Stimulated activated CD8-positive, alpha-beta memory T cell treated with anti-CD3 and anti-CD28 coated beads, Interleukin-12 subunit alpha, Interleukin-12 subunit beta, amount 100 ng/mL, for 24 hours (primary cell): ENCODE data around the gene SDC1.

Experiments used
- DNase-seq: peaks from one replicate; pipeline ENCODE4 v3.0.0-alpha.2; 2020; ENCODE audit errors: extremely low read depth

SDC1 gene

DNA sequence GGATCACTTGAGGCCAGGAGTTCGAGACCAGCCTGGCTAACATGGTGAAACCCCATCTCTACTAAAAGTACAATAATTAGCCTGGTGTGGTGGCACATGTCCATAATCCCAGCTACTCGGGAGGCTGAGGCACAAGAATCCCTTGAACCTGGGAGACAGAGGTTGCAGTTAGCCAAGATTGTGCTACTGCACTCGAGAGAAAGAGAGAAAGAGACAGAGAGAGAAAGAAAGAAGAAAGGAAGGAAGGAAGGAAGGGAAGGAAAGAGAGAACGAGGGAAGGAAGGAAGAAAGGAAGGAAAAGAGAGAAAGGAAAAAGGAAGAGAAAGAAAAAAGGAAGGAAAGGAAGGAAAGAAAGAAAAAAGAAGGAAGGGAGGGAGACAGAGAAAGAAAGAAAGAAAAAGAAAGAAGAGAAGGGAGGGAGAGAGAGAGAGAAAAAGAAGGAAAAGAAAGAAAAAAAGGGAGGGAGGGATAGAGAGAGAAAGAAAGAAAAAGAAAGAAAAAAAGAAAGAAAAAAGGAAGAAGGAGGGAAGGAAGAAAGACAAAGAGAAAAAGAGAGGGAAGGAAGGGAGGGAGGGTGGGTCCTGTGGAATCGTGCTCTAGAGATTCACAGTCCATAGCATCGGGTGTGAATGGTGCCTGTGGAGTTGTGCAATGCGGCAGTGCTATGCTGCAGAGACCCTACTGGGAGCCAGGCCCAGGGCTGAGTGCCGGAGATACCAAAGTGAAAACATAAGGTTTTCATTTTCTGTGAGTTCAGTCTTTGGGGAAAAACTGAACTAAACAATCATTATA lies 4.6 kb upstream of the SDC1 start:
- DNase-seq: no peak

DNA sequence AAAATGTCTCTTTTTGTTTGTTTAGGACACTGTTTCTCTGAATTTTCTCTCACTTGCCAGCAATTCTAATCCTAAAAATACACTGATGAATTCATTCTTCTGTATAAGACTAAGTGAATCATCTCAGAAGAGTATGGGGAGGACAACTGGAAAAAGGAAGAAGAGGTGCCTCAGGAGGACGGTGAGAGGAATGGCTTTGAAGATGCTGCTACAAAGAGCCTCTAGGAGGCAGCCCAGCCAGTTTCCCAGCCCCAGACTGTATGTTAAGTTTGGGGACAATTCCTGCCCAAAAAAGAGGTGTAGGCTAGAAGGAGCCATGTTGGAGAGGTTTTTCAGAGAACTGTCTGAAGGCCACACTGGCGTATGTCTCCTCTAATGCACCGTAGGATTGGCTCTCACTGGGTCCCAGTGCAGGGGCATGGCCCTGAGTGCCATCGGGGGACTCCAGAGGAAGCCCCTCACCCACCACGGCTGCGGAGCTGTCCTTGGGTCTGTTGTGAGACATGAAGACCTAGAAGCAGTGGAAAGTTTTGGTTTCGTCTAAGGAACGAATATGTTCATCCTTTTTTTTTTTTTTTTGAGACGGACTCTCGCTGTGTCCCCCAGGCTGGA lies 3.1 kb upstream of the SDC1 start:
- DNase-seq: no peak

DNA sequence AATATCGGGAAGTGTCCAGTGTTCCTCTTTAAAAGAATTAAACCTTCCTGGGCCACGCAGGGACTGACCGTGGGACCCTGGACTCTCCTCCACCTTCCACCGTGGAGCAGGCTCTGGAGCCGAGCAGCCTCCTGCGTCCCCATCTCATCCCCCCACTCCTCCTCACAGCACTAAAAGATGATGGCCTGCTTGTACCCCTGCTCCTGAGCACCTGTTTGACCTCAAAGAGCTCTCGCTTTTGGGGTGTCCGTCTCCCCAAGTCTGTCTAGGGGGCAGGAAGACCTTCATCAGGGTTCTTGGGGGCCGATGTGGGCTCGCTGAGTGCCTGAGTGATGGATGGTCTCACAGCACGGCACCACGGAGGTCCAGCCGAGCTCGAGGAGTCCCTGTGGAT lies 1.2 kb upstream of the SDC1 start:
- DNase-seq: no peak

DNA sequence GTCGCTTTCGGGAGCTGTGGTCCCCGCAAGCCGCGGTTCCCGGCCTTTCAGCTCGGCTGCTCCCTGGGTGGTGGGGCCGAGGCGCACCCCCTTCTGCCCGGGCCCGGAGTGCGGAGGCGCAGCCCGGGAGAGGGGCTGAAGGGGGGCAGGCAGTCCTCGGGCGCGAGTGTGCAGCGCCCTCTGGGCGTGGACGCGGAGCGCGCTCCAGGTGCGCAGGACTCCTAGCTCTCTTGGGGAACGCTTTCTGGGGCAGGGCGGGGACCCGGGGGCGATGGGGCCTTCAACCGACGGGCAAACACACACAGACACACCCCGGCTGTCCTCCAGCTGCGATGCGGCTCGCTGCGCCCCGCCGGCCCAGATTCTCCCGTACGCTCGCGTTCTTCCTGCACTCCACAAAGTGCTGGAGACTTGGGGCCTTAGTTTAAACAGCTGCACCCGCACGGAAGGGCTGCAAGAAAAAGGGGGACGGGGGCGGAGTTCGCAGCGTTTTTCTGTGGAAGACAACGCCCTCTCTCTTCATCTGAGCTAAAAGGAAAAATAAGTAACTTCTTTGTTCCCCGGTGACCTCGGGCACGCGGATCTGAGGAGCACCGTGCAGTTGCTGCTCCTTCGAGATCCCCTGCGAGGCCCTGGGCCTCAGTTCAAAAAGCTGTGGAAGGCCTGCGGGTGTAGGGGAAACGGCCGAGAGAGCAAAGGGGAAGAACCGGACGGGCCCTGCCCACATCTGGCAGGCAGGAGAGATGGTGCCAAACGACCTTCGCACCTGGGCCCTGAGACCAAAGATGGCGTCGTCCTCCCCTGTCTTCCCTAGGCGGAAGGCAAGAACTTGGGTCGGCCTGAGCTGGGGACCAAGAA lies 593 bp upstream of the SDC1 start:
- DNase-seq: no peak

DNA sequence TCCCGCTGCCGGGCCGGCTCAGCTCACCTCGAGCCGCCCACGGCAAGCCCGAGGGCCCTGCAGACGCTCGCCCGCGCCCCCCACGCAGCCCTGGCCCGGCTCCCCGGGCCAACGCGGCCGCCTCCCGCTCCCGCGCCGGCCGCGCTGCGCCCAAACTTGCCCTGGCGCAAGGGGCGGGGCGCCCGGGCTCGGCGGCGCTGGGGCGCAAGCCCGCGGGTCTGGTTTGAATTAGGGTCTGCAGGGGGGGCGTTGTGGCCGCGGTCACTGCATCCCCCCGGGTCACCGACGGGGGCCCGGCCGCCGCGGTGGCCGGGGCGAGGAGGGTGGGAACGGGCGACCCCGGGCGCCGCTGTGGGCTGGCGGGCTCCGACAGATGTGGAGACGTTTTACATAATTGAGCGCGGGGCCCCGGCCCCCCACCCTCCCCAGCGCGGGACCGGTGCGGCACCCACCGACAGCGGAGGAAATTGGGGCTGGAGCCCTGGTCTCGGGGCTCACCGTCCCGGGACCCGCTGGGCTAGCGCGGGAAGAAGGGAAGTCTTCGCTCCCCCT lies 690 bp downstream of the SDC1 start:
- no peak for DNase-seq

DNA sequence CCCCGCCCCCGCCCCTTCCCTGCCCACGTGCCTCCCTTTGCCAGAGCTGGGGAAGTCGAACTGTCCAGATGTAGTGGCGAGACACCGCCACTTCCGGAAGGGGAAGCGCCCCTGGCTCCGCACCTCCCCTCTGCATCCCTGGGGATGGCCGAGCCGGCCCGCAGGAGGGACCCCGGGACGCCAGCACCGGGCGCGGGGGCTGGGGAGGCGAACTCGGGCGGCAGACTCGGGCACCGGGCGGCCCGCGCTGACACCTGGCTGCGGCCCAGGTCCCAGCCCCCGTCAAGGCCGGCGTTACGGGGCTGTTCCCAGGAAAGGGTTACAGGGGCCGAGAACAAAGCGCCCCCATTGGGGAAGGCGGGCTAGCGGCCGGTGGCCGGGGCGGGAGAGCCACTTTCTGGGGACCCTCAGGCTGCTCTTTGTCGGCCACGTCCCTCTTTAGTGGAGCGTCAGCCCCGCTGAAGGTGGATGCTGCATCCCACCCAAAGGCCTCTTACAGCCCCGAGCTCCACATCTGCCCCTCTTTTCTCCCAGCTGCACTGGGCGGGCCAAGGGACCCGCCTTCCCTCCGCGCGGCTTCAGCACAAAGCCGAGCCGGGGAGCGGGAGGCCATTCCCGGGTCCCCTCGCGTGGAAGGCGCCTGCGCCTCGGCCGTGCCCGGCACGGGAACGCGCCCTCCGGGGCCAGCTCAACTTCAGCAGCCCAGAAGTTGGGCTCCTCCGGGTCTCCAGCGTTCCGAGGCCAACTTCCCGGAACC lies 1.3 kb downstream of the SDC1 start:
- no peak for DNase-seq

DNA sequence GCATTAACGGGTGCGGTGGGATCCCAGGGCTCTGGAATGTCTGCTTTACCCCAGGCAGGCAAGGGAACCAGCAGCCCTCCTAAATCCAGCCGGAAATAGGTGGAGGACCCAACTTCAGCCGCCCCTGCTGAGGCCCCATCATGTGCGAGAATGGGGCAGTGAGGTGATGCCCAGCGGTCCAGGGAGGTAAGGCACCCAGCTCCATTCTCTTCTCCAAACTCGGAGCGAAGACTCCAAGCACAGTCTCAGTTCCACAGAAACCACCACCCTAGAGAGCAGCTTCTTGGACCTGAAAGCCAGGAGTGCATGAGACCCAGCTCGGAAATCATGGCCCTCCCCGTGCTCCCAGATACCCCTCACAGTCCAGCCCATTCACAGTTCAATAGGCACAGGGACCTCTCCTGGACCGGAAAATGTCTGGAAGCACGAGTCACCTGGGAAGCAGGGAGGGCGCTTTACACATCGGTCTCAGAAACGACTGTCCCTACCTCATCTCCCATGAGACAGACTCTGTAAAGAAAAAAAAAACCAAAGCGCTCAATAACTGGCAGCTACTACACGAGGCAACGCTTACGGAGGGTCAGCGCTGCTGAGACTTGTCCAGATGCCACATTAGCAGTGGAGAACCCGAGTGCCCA lies 2.0 kb downstream of the SDC1 start:
- DNase-seq: no peak

DNA sequence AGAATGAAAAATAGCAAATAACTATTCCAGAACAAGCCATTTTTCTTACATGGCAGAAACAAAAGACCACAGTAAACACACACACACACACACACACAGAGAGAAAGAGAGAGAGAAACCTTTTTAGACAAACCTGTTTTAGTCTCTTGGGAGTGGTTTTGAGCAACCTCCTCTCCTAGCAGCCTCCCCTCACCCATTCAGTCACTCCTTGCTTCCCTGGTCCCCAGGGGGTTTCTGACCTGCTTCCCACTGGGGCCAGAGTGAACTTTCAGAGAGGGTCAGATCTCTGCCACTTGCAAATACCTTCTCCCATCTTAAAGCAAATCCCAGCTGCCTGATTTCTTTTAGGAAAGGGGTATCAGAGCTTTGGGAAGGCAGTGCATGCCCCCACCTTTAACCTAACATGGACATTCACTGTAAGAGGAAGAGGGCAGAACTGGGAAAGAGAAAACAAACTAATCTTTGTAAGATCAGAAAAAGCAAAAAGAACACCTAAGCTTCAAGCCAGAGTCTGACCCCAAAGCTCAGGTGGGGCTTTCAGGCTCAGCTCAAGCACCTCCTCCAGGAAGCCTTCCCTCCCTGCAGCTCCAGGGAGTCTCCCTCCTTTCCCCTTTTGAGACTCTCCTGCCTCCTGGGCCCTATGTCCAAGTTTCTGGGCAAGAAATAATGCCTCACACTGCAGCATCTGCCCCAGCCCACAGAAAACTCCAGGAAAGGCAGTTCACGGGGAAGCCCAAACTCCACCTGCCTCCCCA lies 2.7 kb downstream of the SDC1 start:
- DNase-seq: no peak

DNA sequence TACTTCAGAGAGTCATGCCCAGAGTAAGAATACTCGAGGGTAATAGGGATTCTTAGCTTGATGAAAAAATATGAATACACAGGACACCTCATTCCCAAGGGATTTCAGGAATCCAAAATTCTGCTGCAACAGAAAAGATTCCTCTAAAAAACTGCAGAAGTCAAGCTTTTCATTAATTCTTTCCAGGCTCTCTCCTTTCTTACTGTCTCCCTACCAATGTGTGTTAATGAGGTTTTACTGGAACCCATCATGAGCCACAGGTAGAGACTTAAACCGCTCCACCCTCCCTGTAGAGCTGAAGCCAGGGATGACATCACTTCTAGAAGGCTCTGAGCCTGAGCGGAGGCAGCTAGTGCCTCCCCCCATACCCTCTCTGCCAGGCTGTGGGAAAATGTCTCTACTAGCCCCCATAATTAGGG lies 3.4 kb downstream of the SDC1 start:
- no peak for DNase-seq

DNA sequence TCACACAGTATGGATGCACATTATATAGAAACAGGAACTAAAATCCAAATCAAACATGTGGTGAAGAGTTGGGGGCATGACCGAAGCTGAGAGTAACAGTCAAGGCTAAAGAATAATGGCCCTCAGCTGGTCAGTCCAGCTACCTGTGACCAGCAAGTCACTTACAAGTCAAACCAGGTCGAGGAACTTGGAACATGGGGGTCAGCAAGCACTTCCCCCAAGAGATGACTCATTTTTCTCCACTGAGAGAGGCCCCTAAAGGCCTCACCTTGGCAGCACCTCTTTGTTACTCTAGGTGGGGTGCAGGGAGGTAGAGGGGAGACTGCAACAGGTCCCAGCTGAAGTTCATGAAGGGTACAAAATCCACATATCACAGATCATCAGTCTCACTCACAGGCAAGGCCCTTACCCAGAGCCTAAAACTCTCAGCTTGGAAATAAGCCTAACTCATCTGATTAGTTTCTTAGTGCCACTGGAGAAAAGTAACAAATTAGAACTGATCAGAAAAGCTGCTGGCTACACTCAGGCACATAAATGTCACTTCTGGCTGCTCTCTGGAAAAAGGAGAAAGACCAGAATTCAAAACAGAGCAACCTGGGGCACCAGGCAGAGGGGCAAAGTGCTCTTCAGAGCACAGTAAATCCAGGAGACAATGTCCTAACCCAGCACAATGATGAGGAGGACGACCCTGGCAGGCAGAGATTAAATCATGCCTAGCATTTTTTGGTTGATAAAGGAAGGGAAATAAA lies 4.0 kb downstream of the SDC1 start:
- DNase-seq: no peak

DNA sequence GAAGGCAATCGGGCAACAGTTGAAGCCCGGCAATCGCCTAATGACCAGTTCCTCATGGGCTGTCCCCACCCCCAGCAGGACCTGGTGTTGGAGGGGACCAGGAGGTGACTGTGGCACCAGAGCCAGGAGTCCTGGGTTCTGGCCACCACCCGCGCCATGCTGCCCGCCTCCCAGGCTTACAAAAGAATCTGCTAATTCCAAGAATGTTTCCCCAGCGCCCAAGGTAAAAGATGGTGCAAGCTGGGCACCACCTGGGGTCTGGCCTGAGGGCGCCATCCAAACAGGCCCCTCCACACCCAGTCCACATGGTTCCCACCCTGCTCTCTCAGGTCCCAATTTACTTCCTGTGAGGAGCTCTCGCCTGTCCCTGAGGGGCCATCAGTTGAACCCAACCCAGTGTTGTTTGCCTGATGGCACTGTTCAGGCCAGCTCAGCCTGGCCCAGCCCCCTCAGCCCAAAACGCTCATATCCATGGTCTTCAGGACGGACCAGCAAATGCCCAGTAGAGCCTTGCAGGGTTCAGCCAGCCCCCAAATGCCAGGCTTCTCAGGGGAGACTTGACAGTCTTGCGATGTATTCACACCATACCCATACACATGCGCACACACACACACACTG lies 5.1 kb downstream of the SDC1 start:
- no peak for DNase-seq

DNA sequence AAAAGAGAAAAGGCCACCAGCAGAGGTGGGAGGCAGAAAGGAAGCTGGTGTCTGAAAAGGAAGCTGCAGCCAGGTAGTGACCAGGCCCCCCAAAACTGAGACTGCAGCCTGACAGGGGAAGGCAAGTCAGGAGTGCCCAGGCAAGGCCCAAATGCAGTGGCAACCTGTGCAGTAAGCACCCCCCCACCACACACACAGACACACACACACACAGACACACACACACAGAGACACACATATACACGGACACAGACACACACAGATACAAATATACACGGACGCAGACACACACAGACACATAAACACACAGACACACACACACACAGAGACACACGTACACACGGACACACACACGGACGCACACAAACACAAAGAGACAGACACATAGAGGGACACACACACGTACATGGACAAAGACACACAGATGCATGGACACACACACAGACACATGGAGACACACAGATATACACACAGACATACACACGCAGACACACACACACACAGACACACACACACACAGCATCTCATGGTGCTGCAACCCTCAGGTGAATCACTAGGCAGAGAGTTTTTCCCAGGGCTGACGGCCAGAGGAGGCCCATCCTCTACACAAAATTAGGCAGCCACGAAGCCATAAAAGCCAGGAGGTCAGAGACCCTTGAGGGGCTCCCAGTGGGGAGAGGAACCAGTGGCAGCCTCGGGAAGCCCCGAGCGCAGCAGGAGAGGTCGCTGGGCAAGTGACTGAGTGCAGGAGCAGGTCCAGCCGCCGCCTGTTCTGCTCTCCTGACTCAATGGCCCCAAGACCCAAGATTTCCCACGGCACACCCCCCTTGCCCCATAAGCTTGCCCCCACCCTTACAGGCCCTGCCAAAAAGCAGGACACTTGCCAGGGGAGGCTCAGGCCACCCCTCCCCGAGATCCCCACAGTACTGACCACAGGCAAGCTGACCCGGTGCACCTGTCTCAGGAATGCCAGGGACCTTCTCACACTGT lies 6.3 kb downstream of the SDC1 start:
- no peak for DNase-seq

DNA sequence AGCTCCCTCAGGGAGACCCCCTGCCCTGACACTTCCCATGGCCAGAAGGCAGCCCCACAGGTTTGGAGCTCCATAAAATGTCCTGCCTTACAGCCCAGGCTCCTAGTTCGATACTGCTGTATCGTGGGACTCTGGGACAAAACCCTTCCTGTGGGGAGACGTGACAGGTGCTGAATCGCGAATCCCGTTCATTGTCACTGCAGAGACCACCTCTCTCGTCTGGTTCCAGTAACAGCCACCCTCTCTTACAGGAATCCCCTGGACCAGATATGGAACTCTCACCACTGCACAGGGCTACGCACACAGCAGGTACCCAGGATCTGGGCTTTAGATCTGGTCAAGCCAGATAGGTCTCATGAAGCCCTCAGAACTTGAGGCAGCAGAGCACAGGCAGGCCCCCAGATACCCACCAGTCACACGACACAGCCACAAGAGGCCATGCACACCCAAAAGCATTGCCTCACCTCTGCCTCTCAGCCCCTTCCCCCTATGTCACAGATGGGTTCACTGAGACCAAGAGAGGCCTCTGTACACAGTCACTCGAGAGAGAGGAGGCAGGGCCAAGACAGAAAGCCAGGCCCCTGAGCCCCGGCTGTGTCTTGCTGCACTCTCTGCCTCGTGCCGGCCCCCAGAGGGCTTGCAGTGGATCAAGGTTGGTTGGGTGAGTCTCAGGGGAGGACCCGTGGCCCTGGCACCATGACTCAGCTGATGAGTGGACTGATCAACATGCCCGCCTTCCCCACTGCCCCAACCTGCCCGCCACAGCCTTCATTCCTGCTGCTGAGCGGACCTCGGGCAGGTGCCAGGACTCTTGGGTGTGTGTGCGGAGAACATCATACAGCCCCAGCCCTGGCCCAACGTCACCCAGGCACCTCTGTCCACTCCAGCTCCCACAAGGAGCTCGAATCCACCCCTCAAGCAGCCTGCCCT lies 7.6 kb downstream of the SDC1 start:
- no peak for DNase-seq

DNA sequence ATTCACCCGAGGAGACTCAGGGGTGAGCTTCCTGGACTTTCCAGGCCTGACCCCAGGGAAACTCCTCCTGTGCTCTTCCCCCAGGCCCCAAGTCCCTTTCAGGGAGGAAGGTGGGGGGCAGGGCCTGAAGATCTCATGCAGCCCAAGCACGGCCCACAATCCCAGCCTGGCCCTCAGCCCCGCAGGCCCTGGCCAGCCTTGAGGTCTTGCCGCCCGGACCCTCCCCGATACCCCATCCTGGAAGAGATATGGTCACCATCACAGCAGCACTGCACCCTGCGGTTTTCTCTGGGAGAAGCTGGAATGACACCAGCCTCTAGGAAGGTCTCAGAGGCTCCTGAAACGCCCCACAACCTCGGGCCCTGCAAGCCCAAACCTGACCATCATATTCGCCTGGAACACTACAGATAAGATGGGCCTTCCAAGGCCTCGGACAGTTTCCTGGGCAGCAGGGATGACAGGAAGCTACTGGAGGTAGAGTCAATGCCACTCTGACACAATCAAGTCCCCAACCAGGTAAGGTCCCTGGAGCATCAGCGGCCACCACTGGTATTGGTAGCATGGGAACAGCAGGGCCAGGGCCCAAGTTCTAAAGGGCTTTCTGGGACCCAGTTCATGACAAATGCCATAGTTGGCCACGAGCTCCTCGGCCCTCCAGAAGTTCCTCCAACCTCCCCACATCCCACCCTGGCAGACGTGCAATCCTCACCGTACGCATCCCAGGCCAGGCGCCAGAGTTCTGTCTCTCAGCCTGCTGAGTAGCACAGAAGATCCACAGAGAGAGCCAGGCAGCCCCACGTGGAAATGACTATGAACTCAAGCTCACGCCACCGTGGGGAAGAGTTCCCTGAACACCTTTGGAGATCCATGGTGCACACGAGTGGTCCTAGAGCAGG lies 8.6 kb downstream of the SDC1 start:
- DNase-seq: no peak

DNA sequence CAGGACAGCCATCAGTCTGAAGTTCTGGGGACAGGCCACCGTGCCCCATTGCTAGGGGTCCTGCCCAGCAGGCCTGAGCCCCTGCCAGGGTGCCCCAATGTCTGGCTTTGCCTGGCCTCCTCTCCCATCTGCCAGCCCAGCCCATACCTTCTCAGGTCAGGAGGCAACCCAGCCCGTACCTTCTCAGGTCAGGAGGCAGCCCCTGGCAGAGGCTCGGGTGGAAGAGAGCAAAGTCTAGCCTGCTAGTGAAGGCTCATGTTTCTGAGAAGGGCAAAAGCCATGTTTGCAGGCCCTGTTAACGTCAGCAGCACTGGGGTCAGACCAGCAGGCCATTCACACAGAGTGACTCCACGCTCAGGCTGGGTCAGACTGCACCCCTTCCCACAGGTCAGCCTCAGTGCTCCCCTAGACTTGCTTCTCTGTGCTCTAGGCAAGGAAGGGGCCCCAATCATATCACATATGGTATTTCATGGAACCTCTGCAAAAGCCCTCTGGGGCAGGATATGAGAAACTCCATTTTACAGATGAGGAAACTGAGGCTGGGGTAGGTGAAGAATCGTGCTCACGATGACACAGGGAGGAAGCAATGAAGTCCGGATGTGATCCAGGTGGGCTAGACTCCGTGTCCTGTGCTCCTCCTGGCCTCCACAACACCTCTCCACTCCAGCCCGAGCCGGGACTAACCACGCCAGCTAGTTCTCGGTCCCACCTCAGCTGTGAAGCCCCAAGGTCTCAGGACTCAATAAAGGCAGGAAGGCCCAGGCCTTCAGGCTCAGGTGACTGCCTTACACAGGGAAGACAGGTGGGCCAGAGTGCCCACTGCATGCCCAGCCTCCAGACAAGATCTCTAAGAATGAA lies 9.5 kb downstream of the SDC1 start:
- no peak for DNase-seq
